ENCODE measurements around the gene AQP12B.

- TF ChIP-seq, protein P1, sequence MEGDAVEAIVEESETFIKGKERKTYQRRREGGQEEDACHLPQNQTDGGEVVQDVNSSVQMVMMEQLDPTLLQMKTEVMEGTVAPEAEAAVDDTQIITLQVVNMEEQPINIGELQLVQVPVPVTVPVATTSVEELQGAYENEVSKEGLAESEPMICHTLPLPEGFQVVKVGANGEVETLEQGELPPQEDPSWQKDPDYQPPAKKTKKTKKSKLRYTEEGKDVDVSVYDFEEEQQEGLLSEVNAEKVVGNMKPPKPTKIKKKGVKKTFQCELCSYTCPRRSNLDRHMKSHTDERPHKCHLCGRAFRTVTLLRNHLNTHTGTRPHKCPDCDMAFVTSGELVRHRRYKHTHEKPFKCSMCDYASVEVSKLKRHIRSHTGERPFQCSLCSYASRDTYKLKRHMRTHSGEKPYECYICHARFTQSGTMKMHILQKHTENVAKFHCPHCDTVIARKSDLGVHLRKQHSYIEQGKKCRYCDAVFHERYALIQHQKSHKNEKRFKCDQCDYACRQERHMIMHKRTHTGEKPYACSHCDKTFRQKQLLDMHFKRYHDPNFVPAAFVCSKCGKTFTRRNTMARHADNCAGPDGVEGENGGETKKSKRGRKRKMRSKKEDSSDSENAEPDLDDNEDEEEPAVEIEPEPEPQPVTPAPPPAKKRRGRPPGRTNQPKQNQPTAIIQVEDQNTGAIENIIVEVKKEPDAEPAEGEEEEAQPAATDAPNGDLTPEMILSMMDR (IDR thresholded peaks at IDR 0.05; ENCODE audit: low read length) = no peak
- TF ChIP-seq EZH2 (optimal IDR thresholded peaks at IDR 0.05; ENCODE audit: low read depth, low read length) (no peak), EZH2phosphoT487 (IDR thresholded peaks at IDR 0.05; ENCODE audit: low read length) (no peak)
These were observed 51.0 kb downstream of the AQP12B start for GRCh38 chr2:240631548-240632305.

Data from MM.1S (cell line).